IPS-20b (cell line): ENCODE data around the gene LRIG2.
"Not testable (repeated sequence)": the region's sequence is repeated elsewhere in the genome, so short reads cannot be mapped to it uniquely, and the experiment has no call there.

Experiments used
- H3K27ac ChIP-seq: one replicate; pipeline ENCODE4 v1.5.1; 2013; ENCODE audit warnings: low read length
- H3K27me3 ChIP-seq: 2 replicates; pipeline ENCODE4 v1.6.1; 2013; ENCODE audit warnings: mild to moderate bottlenecking, low read length, inconsistent platforms; ENCODE audit not compliant: insufficient read depth
- H3K36me3 ChIP-seq: 2 replicates; pipeline ENCODE4 v1.6.1; 2013; ENCODE audit warnings: low read depth, mild to moderate bottlenecking, inconsistent platforms, low read length, moderate library complexity; ENCODE audit not compliant: insufficient read depth
- H3K4me1 ChIP-seq: 2 replicates; pipeline ENCODE4 v1.6.1; 2013; ENCODE audit warnings: mild to moderate bottlenecking, control low read depth, inconsistent platforms, low read length, moderate library complexity; ENCODE audit not compliant: insufficient read depth
- H3K4me3 ChIP-seq: 2 replicates; pipeline ENCODE4 v1.5.1; 2013; ENCODE audit warnings: mild to moderate bottlenecking, low read length, inconsistent platforms
- H3K9ac ChIP-seq: 2 replicates; pipeline ENCODE4 v1.6.1; 2013; ENCODE audit warnings: low read depth, mild to moderate bottlenecking, inconsistent platforms, low read length, moderate library complexity
- H3K9me3 ChIP-seq: 2 replicates; pipeline ENCODE4 v1.6.1; 2013; ENCODE audit warnings: mild to moderate bottlenecking, low read depth, low read length, inconsistent platforms; ENCODE audit not compliant: insufficient read depth

Gene LRIG2

GRCh38 chr1:113041569-113042284 is 31.3 kb upstream of the LRIG2 start:
- peak overlapping the region; percentile 87 for H3K27ac ChIP-seq
- H3K9ac ChIP-seq: peak overlapping the region; percentile 81
- peaks cover 20% of the 10 kb centered on the region for H3K4me1 ChIP-seq
- peak overlapping the region; percentile 50 for H3K4me3 ChIP-seq
- H3K36me3 ChIP-seq: no peaks in the 10 kb centered on the region
- no peaks in the 10 kb centered on the region for H3K9me3 ChIP-seq
- no peaks in the 10 kb centered on the region for H3K27me3 ChIP-seq

- peaks cover 27% of the 10 kb centered on the region for H3K4me1 ChIP-seq
- peak overlapping the region; percentile 99 for H3K27ac ChIP-seq
- H3K4me3 ChIP-seq: peak overlapping the region; percentile 50
- H3K36me3 ChIP-seq: no peaks in the 10 kb centered on the region
- H3K9ac ChIP-seq: peak overlapping the region; percentile 81
- no peaks in the 10 kb centered on the region for H3K9me3 ChIP-seq
- H3K27me3 ChIP-seq: no peaks in the 10 kb centered on the region
Observed at GRCh38 chr1:113042285-113043143, 30.5 kb upstream of the LRIG2 start.

- H3K9ac ChIP-seq: peak overlapping the region; percentile 81
- H3K9me3 ChIP-seq, H3K36me3 ChIP-seq, H3K27me3 ChIP-seq, H3K4me3 ChIP-seq: not testable (repeated sequence)
- peak overlapping the region; percentile 99 for H3K27ac ChIP-seq
- H3K4me1 ChIP-seq: peaks cover 27% of the 10 kb centered on the region
Observed at GRCh38 chr1:113043144-113043488, 29.9 kb upstream of the LRIG2 start.

GRCh38 chr1:113046569-113046968 is 26.4 kb upstream of the LRIG2 start:
- H3K36me3 ChIP-seq: no peaks in the 10 kb centered on the region
- peaks cover 25% of the 10 kb centered on the region for H3K4me1 ChIP-seq
- H3K27ac ChIP-seq: no peak overlapping the region
- H3K9me3 ChIP-seq: no peaks in the 10 kb centered on the region
- H3K27me3 ChIP-seq: no peaks in the 10 kb centered on the region
- no peak overlapping the region for H3K4me3 ChIP-seq
- peak overlapping the region; percentile 30; the same call in 1 of the 2 replicates for H3K9ac ChIP-seq

GRCh38 chr1:113048064-113048463 is 24.9 kb upstream of the LRIG2 start:
- Histone ChIP-seq H3K9me3 (no peaks in the 10 kb centered on the region), H3K27ac (no peak overlapping the region), H3K9ac (no peak overlapping the region), H3K4me1 (peaks cover 18% of the 10 kb centered on the region), H3K27me3 (no peaks in the 10 kb centered on the region), H3K4me3 (no peak overlapping the region), H3K36me3 (no peaks in the 10 kb centered on the region)

GRCh38 chr1:113053344-113054126 is 19.5 kb upstream of the LRIG2 start:
- peak overlapping the region; percentile 5; the same call in 1 of the 2 replicates for H3K4me3 ChIP-seq
- H3K36me3 ChIP-seq: no peaks in the 10 kb centered on the region
- peak overlapping the region; percentile 40; the same call in 1 of the 2 replicates for H3K9ac ChIP-seq
- no peak overlapping the region for H3K27ac ChIP-seq
- no peaks in the 10 kb centered on the region for H3K27me3 ChIP-seq
- peaks cover 27% of the 10 kb centered on the region; the same call in 1 of the 2 replicates for H3K4me1 ChIP-seq
- no peaks in the 10 kb centered on the region for H3K9me3 ChIP-seq

GRCh38 chr1:113055570-113055969 is 17.4 kb upstream of the LRIG2 start:
- Histone ChIP-seq H3K4me1 (peaks cover 27% of the 10 kb centered on the region; the same call in 1 of the 2 replicates), H3K4me3 (no peak overlapping the region), H3K36me3 (no peaks in the 10 kb centered on the region), H3K27ac (no peak overlapping the region), H3K9me3 (no peaks in the 10 kb centered on the region), H3K9ac (no peak overlapping the region), H3K27me3 (no peaks in the 10 kb centered on the region)

GRCh38 chr1:113057006-113057405 is 16.0 kb upstream of the LRIG2 start:
- no peaks in the 10 kb centered on the region for H3K27me3 ChIP-seq
- no peak overlapping the region for H3K4me3 ChIP-seq
- H3K9me3 ChIP-seq: no peaks in the 10 kb centered on the region
- peaks cover 27% of the 10 kb centered on the region; the same call in 1 of the 2 replicates for H3K4me1 ChIP-seq
- peak overlapping the region; percentile 8 for H3K27ac ChIP-seq
- H3K36me3 ChIP-seq: no peaks in the 10 kb centered on the region
- H3K9ac ChIP-seq: peak overlapping the region; percentile 54; the same call in 1 of the 2 replicates

GRCh38 chr1:113058941-113059706 is 13.9 kb upstream of the LRIG2 start:
- no peaks in the 10 kb centered on the region for H3K9me3 ChIP-seq
- no peak overlapping the region for H3K4me3 ChIP-seq
- peaks cover 19% of the 10 kb centered on the region; the same call in 1 of the 2 replicates for H3K4me1 ChIP-seq
- no peaks in the 10 kb centered on the region for H3K27me3 ChIP-seq
- no peak overlapping the region for H3K27ac ChIP-seq
- H3K9ac ChIP-seq: no peak overlapping the region
- no peaks in the 10 kb centered on the region for H3K36me3 ChIP-seq

- H3K36me3 ChIP-seq, H3K4me1 ChIP-seq, H3K27ac ChIP-seq, H3K9me3 ChIP-seq, H3K9ac ChIP-seq, H3K27me3 ChIP-seq, H3K4me3 ChIP-seq: not testable (repeated sequence)
Observed at GRCh38 chr1:113063456-113063855, 9.5 kb upstream of the LRIG2 start.
